HepG2 (cell line): ENCODE data around the gene RESP18. TPM values are rescaled to one million over a fixed set of nuclear protein-coding genes. Genes with fewer than 3 reads are reported as not detected.

ENCODE experiments used
- BRD4 ChIP-seq: sonication (generic); formaldehyde crosslinking; IDR thresholded peaks from 2 replicates; pipeline ENCODE4 v1.4.0; 2020; ENCODE audit warnings: missing genetic modification reagents
- DBP ChIP-seq: sonication (generic); formaldehyde crosslinking; IDR thresholded peaks from 2 replicates; pipeline ENCODE4 v1.4.0; 2020; ENCODE audit warnings: missing genetic modification reagents; ENCODE audit errors: not compliant biosample characterization
- GATAD1 ChIP-seq: IDR thresholded peaks from 2 replicates; pipeline ENCODE4 v1.6.1; 2016; ENCODE audit warnings: missing genetic modification reagents, missing compliant biosample characterization
- HMGXB4 ChIP-seq, 2 experiments: sonication (generic) in 1 of 2; formaldehyde crosslinking in 1 of 2; IDR thresholded peaks; 2 replicates each; pipeline versions ENCODE4 v1.4.0 to v1.6.1; 2018 to 2020; ENCODE audit warnings: missing genetic modification reagents in 2 of 2, borderline replicate concordance in 1 of 2, low read depth in 1 of 2, mild to moderate bottlenecking in 1 of 2, missing biosample characterization in 1 of 2
- HNF1B ChIP-seq: sonication (generic); formaldehyde crosslinking; IDR thresholded peaks from 2 replicates; pipeline ENCODE4 v1.5.1; 2020; ENCODE audit warnings: mild to moderate bottlenecking, moderate library complexity, missing genetic modification reagents
- IKZF5 ChIP-seq: IDR thresholded peaks from 2 replicates; pipeline ENCODE4 v1.6.1; 2018; ENCODE audit warnings: missing genetic modification reagents, mild to moderate bottlenecking, missing compliant biosample characterization
- NCOA2 ChIP-seq: sonication (generic); formaldehyde crosslinking; IDR thresholded peaks from 2 replicates; pipeline ENCODE4 v1.8.0; 2022; ENCODE audit warnings: inconsistent platforms
- NONO ChIP-seq, 2 experiments: fragments of 450-650 bp in 1 of 2; sonication (generic) in 1 of 2; formaldehyde crosslinking in 1 of 2; IDR thresholded peaks in 1 of 2; conservative IDR thresholded peaks in 1 of 2; 2 replicates each; pipeline versions ENCODE4 v1.6.1 to v1.8.0; 2017 to 2022; ENCODE audit warnings: mild to moderate bottlenecking in 1 of 2, missing genetic modification reagents in 1 of 2, moderate library complexity in 1 of 2
- SKI ChIP-seq: fragments of 450-650 bp; IDR thresholded peaks from one replicate; pipeline ENCODE4 v1.6.1; 2018; ENCODE audit warnings: mild to moderate bottlenecking; ENCODE audit not compliant: partially characterized antibody
- SYNCRIP ChIP-seq: fragments of 200-400 bp; formaldehyde crosslinking; IDR thresholded peaks from 2 replicates; pipeline ENCODE4 v1.6.1; 2018; ENCODE audit warnings: mild to moderate bottlenecking, low read depth, low read length; ENCODE audit not compliant: insufficient read depth
- TEAD3 ChIP-seq: optimal IDR thresholded peaks from 2 replicates; pipeline ENCODE3; 2016; ENCODE audit warnings: borderline replicate concordance
- WIZ ChIP-seq: sonication (generic); formaldehyde crosslinking; IDR thresholded peaks from 2 replicates; pipeline ENCODE4 v1.5.1; 2020; ENCODE audit warnings: mild to moderate bottlenecking, missing genetic modification reagents
- ZFAT ChIP-seq: sonication (generic); formaldehyde crosslinking; conservative IDR thresholded peaks from 2 replicates; pipeline ENCODE4 v1.8.1; 2023; ENCODE audit warnings: missing genetic modification reagents, inconsistent platforms
- ZFP36 ChIP-seq: fragments of 150-350 bp; IDR thresholded peaks from 2 replicates; pipeline ENCODE4 v1.6.1; 2018; ENCODE audit warnings: borderline replicate concordance, low read length, low read depth; ENCODE audit not compliant: partially characterized antibody
- ZMYM2 ChIP-seq: sonication (generic); formaldehyde crosslinking; IDR thresholded peaks from 2 replicates; pipeline ENCODE4 v1.8.0; 2022; ENCODE audit warnings: mild to moderate bottlenecking, missing genetic modification reagents
- ZMYM3 ChIP-seq: sonication (generic); formaldehyde crosslinking; IDR thresholded peaks from 2 replicates; pipeline ENCODE4 v1.5.1; 2020; ENCODE audit warnings: mild to moderate bottlenecking, missing genetic modification reagents
- ZNF18 ChIP-seq: sonication (generic); formaldehyde crosslinking; IDR thresholded peaks from 2 replicates; pipeline ENCODE4 v1.8.0; 2022; ENCODE audit warnings: mild to moderate bottlenecking, missing genetic modification reagents; ENCODE audit not compliant: insufficient replicate concordance
- ZNF224 ChIP-seq: sonication (generic); formaldehyde crosslinking; IDR thresholded peaks from 2 replicates; pipeline ENCODE4 v1.5.0; 2020; ENCODE audit warnings: mild to moderate bottlenecking, missing genetic modification reagents
- ZNF644 ChIP-seq: IDR thresholded peaks from 2 replicates; pipeline ENCODE4 v1.6.1; 2016; ENCODE audit warnings: low read depth
- ZNF788 ChIP-seq: sonication (generic); formaldehyde crosslinking; IDR thresholded peaks from 2 replicates; pipeline ENCODE4 v1.5.0; 2020; ENCODE audit warnings: mild to moderate bottlenecking, missing genetic modification reagents, borderline replicate concordance
- ZNF790 ChIP-seq: sonication (generic); formaldehyde crosslinking; IDR thresholded peaks from 2 replicates; pipeline ENCODE4 v1.8.0; 2022; ENCODE audit warnings: missing genetic modification reagents, mild to moderate bottlenecking, borderline replicate concordance
- polyA plus RNA-seq, 8 experiments: library from polyadenylated mRNA; depleted of rRNA in 3 of 8; stranded (reverse) in 7 of 8; unstranded in 1 of 8; fragments of >200 nt; fragmentation: Illumina TruSeq in 4 of 8; extraction: Trizol in 4 of 8; gene quantifications; 2 replicates each; pipeline versions ENCODE4 v1.2.1 to v1.2.3, GENCODE V29; 2011 to 2016; ENCODE audit warnings: low read depth in 4 of 8, missing spikeins in 1 of 8, mixed read lengths in 1 of 8; ENCODE audit not compliant: insufficient read depth in 1 of 8
- total RNA-seq, 5 experiments: library from RNA; depleted of rRNA; stranded (reverse); fragments of >200 nt; fragmentation: Illumina TruSeq; extraction: Trizol; gene quantifications; 2 replicates each; pipeline ENCODE4 v1.2.3, GENCODE V29; 2016; ENCODE audit warnings: low read depth in 1 of 5

The RESP18 gene
- total and polyA plus RNA-seq, 2 of the 13 experiments (the other 11 are each of a cell fraction or from before 2014, with no cell fraction given): not detected

- no peak for TF ChIP-seq SKI
- no peak for TF ChIP-seq ZFAT (CRISPR knock-in tag)
- TF ChIP-seq ZFP36: peak; percentile 20
- no peak for TF ChIP-seq BRD4 (CRISPR knock-in tag)
- no peak for TF ChIP-seq NONO (IDR thresholded peaks at IDR 0.05)
- TF ChIP-seq NONO (CRISPR knock-in tag; conservative IDR thresholded peaks at IDR 0.05): no peak
- no peak for TF ChIP-seq ZNF18 (CRISPR knock-in tag)
- peak; percentile 76 to 86; a peak in 3 of 4 replicates for TF ChIP-seq HMGXB4 (CRISPR knock-in tag; IDR thresholded peaks at IDR 0.05; ENCODE audit: borderline replicate concordance in 1 of 2, low read depth in 1 of 2)
- TF ChIP-seq ZNF644 (CRISPR knock-in tag): no peak
- TF ChIP-seq ZNF788 (CRISPR knock-in tag): peak; percentile 75; the same call in 1 of the 2 replicates
- no peak for TF ChIP-seq IKZF5 (CRISPR knock-in tag)
- no peak for TF ChIP-seq TEAD3 (CRISPR knock-in tag)
- no peak for TF ChIP-seq ZMYM2
- TF ChIP-seq GATAD1 (CRISPR knock-in tag): no peak
- TF ChIP-seq ZNF224 (CRISPR knock-in tag): no peak
- no peak for TF ChIP-seq ZNF790 (CRISPR knock-in tag)
- no peak; the same call in 1 of the 2 replicates for TF ChIP-seq ZMYM3 (CRISPR knock-in tag)
- no peak for TF ChIP-seq DBP (CRISPR knock-in tag)
- TF ChIP-seq SYNCRIP: no peak
- peak; percentile 66 for TF ChIP-seq HNF1B (CRISPR knock-in tag)
- no peak for TF ChIP-seq NCOA2 (CRISPR knock-in tag)
- peak; percentile 54; the same call in 1 of the 2 replicates for TF ChIP-seq WIZ (CRISPR knock-in tag)
Observed at GRCh38 chr2:219298759-219299371, 33.7 kb downstream of the RESP18 start (continued).
